ENCODE measurements around the gene SPRING1.

SPRING1 gene

DNA sequence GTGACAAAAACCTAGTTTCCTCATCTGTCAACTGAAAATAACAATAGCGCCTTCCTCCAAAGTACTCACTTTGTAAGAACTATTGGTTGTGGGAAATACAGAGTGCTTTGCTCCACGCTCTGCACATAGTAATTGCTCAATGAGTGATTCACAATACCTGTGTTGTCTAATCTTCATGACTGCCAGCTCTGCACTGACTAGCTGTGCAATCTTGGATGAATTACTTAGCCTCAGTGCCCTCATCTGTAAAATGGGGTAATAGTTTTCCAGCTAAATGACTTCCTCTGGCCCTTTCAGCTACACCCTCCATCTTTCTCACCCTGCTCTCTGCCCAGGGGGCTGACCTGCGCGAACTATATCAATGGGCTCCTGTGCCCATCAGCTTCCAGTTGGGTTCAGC, 43.1 kb upstream of the SPRING1 start:
- H3K36me3 ChIP-seq (replicated peaks; ENCODE audit: low read depth, low read length) = peaks cover 9% of the 10 kb centered on the region
- H3K4me1 ChIP-seq (ENCODE audit: low read length) = no peaks in the 10 kb centered on the region
- no peak overlapping the region for H3K9ac ChIP-seq (ENCODE audit: low read length)
- H3K9me3 ChIP-seq (ENCODE audit: insufficient read depth, low read length) = no peaks in the 10 kb centered on the region
- H2AFZ ChIP-seq (ENCODE audit: low read depth, low read length) = no peak overlapping the region
- H3K27me3 ChIP-seq (ENCODE audit: low read depth, low read length) = no peaks in the 10 kb centered on the region
- TF ChIP-seq, protein P1, sequence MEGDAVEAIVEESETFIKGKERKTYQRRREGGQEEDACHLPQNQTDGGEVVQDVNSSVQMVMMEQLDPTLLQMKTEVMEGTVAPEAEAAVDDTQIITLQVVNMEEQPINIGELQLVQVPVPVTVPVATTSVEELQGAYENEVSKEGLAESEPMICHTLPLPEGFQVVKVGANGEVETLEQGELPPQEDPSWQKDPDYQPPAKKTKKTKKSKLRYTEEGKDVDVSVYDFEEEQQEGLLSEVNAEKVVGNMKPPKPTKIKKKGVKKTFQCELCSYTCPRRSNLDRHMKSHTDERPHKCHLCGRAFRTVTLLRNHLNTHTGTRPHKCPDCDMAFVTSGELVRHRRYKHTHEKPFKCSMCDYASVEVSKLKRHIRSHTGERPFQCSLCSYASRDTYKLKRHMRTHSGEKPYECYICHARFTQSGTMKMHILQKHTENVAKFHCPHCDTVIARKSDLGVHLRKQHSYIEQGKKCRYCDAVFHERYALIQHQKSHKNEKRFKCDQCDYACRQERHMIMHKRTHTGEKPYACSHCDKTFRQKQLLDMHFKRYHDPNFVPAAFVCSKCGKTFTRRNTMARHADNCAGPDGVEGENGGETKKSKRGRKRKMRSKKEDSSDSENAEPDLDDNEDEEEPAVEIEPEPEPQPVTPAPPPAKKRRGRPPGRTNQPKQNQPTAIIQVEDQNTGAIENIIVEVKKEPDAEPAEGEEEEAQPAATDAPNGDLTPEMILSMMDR (IDR thresholded peaks at IDR 0.05; ENCODE audit: low read depth, low read length) = no peak
- no peak for TF ChIP-seq EZH2phosphoT487 (IDR thresholded peaks at IDR 0.05; ENCODE audit: low read depth)
- no peak overlapping the region for H3K4me3 ChIP-seq (ENCODE audit: low read length)
- H3K4me2 ChIP-seq (ENCODE audit: low read length) = no peak overlapping the region
- no peaks in the 10 kb centered on the region for H3K79me2 ChIP-seq (ENCODE audit: low read length)
- no peak overlapping the region for H3K27ac ChIP-seq (ENCODE audit: low read length)
- no peaks in the 10 kb centered on the region for H4K20me1 ChIP-seq (ENCODE audit: insufficient read depth, low read length)

DNA sequence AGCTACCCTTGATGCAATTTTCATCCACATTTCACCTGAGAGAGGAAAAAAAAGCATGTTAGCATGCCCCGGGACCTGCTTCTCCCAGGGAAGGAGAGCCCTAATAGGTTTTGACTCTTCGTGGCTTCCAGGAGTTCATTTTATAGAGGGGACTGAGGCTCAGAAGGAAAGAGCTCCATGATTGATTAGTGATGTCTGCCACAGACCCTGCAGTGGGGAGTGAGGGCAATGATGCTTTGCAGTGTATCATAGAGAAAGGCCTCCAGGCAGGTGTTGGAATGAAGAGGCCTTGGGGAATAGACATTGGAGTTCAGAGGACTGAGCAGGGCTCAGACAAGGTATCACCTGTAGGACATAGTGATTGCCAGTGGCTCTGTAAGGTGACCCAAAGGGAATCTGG, 41.7 kb upstream of the SPRING1 start:
- Histone ChIP-seq H3K36me3 (replicated peaks; ENCODE audit: low read depth, low read length) (peaks cover 9% of the 10 kb centered on the region), H3K27ac (ENCODE audit: low read length) (no peak overlapping the region), H2AFZ (ENCODE audit: low read depth, low read length) (no peak overlapping the region), H3K9me3 (ENCODE audit: insufficient read depth, low read length) (no peaks in the 10 kb centered on the region), H3K4me3 (ENCODE audit: low read length) (no peak overlapping the region), H3K27me3 (ENCODE audit: low read depth, low read length) (no peaks in the 10 kb centered on the region), H3K4me2 (ENCODE audit: low read length) (no peak overlapping the region), H3K4me1 (ENCODE audit: low read length) (no peaks in the 10 kb centered on the region), H3K9ac (ENCODE audit: low read length) (no peak overlapping the region), H4K20me1 (ENCODE audit: insufficient read depth, low read length) (no peaks in the 10 kb centered on the region), H3K79me2 (ENCODE audit: low read length) (no peaks in the 10 kb centered on the region)
- TF ChIP-seq EZH2phosphoT487 (IDR thresholded peaks at IDR 0.05; ENCODE audit: low read depth) = no peak
- TF ChIP-seq, protein P1 (IDR thresholded peaks at IDR 0.05; ENCODE audit: low read depth, low read length) = no peak

DNA sequence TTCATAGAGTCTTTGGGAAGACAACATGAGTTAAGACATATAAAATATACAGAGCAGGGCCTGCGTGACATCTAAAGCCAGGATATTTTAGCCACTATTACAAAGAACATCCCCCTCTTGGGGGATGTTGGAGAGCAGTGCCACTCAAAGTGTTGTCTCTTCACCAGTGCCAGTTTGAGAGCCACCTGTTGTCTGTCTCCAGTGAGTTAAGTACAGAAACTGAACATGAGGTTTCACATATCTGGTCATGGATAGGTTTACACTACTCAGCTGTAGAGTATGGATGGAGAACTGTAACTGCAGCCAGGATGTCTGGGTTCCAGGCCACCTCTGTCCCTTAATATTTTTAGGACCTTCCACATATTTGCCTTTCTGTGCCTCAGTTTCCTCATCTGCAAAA, 39.4 kb upstream of the SPRING1 start:
- Histone ChIP-seq H3K27ac (ENCODE audit: low read length) (no peak overlapping the region), H3K4me2 (ENCODE audit: low read length) (no peak overlapping the region), H3K9ac (ENCODE audit: low read length) (no peak overlapping the region), H3K36me3 (replicated peaks; ENCODE audit: low read depth, low read length) (peaks cover 4% of the 10 kb centered on the region), H4K20me1 (ENCODE audit: insufficient read depth, low read length) (no peaks in the 10 kb centered on the region), H3K9me3 (ENCODE audit: insufficient read depth, low read length) (no peaks in the 10 kb centered on the region), H3K27me3 (ENCODE audit: low read depth, low read length) (no peaks in the 10 kb centered on the region), H3K79me2 (ENCODE audit: low read length) (no peaks in the 10 kb centered on the region), H3K4me1 (ENCODE audit: low read length) (no peaks in the 10 kb centered on the region), H3K4me3 (ENCODE audit: low read length) (no peak overlapping the region), H2AFZ (ENCODE audit: low read depth, low read length) (no peak overlapping the region)
- TF ChIP-seq EZH2phosphoT487 (IDR thresholded peaks at IDR 0.05; ENCODE audit: low read depth) = no peak
- TF ChIP-seq, protein P1 (IDR thresholded peaks at IDR 0.05; ENCODE audit: low read depth, low read length) = no peak

DNA sequence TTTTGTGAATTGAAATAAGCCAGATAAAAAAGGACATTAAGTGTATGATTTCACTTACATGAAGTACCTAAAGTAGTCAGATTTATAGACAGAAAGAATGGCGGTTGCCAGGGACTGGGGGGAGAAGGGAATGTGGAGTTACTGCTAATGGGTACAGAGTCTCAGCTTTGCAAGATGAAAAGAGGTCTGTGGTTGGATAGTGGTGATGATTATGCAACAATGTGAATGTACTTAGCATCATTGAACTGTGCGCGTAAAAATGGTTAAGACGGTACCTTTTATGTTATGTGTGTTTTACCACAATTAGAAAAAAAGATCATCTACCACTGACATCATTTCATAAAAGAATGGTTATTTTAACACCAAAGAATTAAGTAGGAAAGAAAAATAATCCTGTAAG, 36.2 kb upstream of the SPRING1 start:
- no peaks in the 10 kb centered on the region for H3K9me3 ChIP-seq (ENCODE audit: insufficient read depth, low read length)
- H4K20me1 ChIP-seq (ENCODE audit: insufficient read depth, low read length) = no peaks in the 10 kb centered on the region
- no peak overlapping the region for H2AFZ ChIP-seq (ENCODE audit: low read depth, low read length)
- no peaks in the 10 kb centered on the region for H3K27me3 ChIP-seq (ENCODE audit: low read depth, low read length)
- H3K9ac ChIP-seq (ENCODE audit: low read length) = no peak overlapping the region
- no peak overlapping the region for H3K4me2 ChIP-seq (ENCODE audit: low read length)
- H3K36me3 ChIP-seq (replicated peaks; ENCODE audit: low read depth, low read length) = no peaks in the 10 kb centered on the region
- H3K4me3 ChIP-seq (ENCODE audit: low read length) = no peak overlapping the region
- H3K4me1 ChIP-seq (ENCODE audit: low read length) = no peaks in the 10 kb centered on the region
- no peak overlapping the region for H3K27ac ChIP-seq (ENCODE audit: low read length)
- TF ChIP-seq EZH2phosphoT487 (IDR thresholded peaks at IDR 0.05; ENCODE audit: low read depth) = no peak
- H3K79me2 ChIP-seq (ENCODE audit: low read length) = no peaks in the 10 kb centered on the region

DNA sequence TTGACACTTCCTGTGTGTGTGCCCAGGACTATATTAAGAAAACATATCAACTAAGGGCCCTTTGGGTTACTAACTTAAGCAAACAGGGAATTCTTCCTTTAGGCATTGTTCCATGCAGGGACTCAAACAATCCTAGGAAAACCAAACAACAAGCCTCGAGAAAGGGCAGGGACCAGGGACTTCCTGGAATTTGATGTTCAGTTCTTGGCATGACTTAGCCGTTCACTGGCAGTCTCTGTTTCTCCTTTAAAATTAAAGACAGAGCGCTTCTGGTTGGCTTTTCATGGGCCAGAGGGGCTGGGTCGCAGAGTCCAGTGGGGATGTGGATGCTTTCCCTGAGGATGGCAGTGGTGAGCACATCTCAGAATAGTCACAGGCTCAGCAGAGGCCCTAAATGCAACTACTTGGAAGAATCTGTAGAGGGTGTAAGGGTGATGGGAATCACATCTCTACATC, 35.4 kb upstream of the SPRING1 start:
- no peaks in the 10 kb centered on the region for H3K79me2 ChIP-seq (ENCODE audit: low read length)
- no peak overlapping the region for H3K27ac ChIP-seq (ENCODE audit: low read length)
- H3K4me3 ChIP-seq (ENCODE audit: low read length) = no peak overlapping the region
- no peak overlapping the region for H3K9ac ChIP-seq (ENCODE audit: low read length)
- no peaks in the 10 kb centered on the region for H3K9me3 ChIP-seq (ENCODE audit: insufficient read depth, low read length)
- H3K27me3 ChIP-seq (ENCODE audit: low read depth, low read length) = no peaks in the 10 kb centered on the region
- no peaks in the 10 kb centered on the region for H3K4me1 ChIP-seq (ENCODE audit: low read length)
- H3K4me2 ChIP-seq (ENCODE audit: low read length) = no peak overlapping the region
- TF ChIP-seq, protein P1 (IDR thresholded peaks at IDR 0.05; ENCODE audit: low read depth, low read length) = no peak
- TF ChIP-seq EZH2phosphoT487 (IDR thresholded peaks at IDR 0.05; ENCODE audit: low read depth) = no peak
- no peak overlapping the region for H2AFZ ChIP-seq (ENCODE audit: low read depth, low read length)
- no peaks in the 10 kb centered on the region for H4K20me1 ChIP-seq (ENCODE audit: insufficient read depth, low read length)
- H3K36me3 ChIP-seq (replicated peaks; ENCODE audit: low read depth, low read length) = no peaks in the 10 kb centered on the region
